H1 (cell line): ENCODE results near the gene GPC6. TPM values are rescaled to one million over a fixed set of nuclear protein-coding genes. Genes with fewer than 3 reads are reported as not detected.

Experiments used
- EP300 ChIP-seq, 2 experiments: IDR thresholded peaks; 1 replicate in 1 of 2; 2 replicates in 1 of 2; pipeline ENCODE4 v1.6.1; 2011 to 2012; ENCODE audit warnings: low read depth in 2 of 2, low read length in 2 of 2, mild to moderate bottlenecking in 2 of 2, borderline replicate concordance in 1 of 2, inconsistent platforms in 1 of 2, moderate library complexity in 1 of 2
- JUN ChIP-seq: IDR thresholded peaks from 2 replicates; pipeline ENCODE4 v1.6.1; 2011; ENCODE audit warnings: low read depth, mild to moderate bottlenecking, improper control_type of control experiment, low read length
- SIX5 ChIP-seq: IDR thresholded peaks from 2 replicates; pipeline ENCODE4 v1.6.1; 2011; ENCODE audit warnings: mild to moderate bottlenecking, low read depth, low read length
- SUZ12 ChIP-seq: fragments of 200-600 bp; sonication (generic); IDR thresholded peaks from 2 replicates; pipeline ENCODE4 v1.6.1; 2012; ENCODE audit warnings: mild to moderate bottlenecking, inconsistent platforms, low read length, moderate library complexity, mixed read lengths
- YY1 ChIP-seq: IDR thresholded peaks from 2 replicates; pipeline ENCODE4 v1.6.1; 2011; ENCODE audit warnings: low read depth, mild to moderate bottlenecking, low read length
- polyA plus RNA-seq, 7 experiments: library from polyadenylated mRNA; depleted of rRNA in 3 of 7; stranded (reverse) in 5 of 7; unstranded in 2 of 7; fragments of >200 nt in 5 of 7; fragments of 200-250 nt in 2 of 7; gene quantifications; 1 replicate in 5 of 7; 2 replicates in 1 of 7; 4 replicates in 1 of 7; pipeline versions ENCODE4 v1.2.1 to v1.2.3, GENCODE V29; 2011 to 2013; ENCODE audit warnings: missing spikeins in 2 of 7, mixed read lengths in 2 of 7
- total RNA-seq: library from RNA; stranded (reverse); fragmentation: NEBNext Ultra II Directional; extraction: Animal tissue kit (Norgen Biotek cat#: 25700); gene quantifications from 2 replicates; pipeline ENCODE4 v1.2.1, GENCODE V29; 2021
- TF ChIP-seq, protein P1 (sequence below): fragments of 300-600 bp; sonication (generic); IDR thresholded peaks from 2 replicates; pipeline ENCODE4 v1.7.1; 2012; ENCODE audit warnings: low read length, moderate library complexity, mild to moderate bottlenecking, inconsistent platforms; ENCODE audit not compliant: insufficient replicate concordance

The GPC6 gene
- total and polyA plus RNA-seq, 2 of the 8 experiments (the other 6 are each of a cell fraction or from before 2014, with no cell fraction given) = 5.4 to 12.0 TPM

DNA sequence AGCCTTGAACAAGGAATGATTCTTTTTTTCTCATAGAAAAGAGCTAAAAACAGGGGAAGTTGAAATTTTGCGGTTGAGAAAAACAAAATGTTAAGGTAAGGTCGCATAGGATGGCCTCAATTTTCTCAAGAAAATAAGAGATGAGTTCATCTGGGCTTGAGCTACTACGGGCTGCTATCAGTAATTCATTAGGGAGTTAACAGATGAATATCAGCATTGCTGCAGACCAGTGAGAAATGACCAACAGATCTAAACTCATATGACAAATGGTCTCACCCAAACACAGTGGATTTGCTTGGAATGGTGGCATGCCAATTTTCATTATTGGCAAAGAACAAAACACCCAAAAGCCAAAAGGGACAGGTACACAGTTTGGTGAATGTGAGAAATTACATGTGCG is 56.6 kb downstream of the GPC6 start (continued):
- TF ChIP-seq SUZ12 (no peak), EP300 (IDR thresholded peaks at IDR 0.05; ENCODE audit: borderline replicate concordance in 1 of 2, low read depth in 2 of 2, low read length in 2 of 2) (no peak), JUN (no peak), SIX5 (no peak), YY1 (no peak)
- TF ChIP-seq, protein P1, sequence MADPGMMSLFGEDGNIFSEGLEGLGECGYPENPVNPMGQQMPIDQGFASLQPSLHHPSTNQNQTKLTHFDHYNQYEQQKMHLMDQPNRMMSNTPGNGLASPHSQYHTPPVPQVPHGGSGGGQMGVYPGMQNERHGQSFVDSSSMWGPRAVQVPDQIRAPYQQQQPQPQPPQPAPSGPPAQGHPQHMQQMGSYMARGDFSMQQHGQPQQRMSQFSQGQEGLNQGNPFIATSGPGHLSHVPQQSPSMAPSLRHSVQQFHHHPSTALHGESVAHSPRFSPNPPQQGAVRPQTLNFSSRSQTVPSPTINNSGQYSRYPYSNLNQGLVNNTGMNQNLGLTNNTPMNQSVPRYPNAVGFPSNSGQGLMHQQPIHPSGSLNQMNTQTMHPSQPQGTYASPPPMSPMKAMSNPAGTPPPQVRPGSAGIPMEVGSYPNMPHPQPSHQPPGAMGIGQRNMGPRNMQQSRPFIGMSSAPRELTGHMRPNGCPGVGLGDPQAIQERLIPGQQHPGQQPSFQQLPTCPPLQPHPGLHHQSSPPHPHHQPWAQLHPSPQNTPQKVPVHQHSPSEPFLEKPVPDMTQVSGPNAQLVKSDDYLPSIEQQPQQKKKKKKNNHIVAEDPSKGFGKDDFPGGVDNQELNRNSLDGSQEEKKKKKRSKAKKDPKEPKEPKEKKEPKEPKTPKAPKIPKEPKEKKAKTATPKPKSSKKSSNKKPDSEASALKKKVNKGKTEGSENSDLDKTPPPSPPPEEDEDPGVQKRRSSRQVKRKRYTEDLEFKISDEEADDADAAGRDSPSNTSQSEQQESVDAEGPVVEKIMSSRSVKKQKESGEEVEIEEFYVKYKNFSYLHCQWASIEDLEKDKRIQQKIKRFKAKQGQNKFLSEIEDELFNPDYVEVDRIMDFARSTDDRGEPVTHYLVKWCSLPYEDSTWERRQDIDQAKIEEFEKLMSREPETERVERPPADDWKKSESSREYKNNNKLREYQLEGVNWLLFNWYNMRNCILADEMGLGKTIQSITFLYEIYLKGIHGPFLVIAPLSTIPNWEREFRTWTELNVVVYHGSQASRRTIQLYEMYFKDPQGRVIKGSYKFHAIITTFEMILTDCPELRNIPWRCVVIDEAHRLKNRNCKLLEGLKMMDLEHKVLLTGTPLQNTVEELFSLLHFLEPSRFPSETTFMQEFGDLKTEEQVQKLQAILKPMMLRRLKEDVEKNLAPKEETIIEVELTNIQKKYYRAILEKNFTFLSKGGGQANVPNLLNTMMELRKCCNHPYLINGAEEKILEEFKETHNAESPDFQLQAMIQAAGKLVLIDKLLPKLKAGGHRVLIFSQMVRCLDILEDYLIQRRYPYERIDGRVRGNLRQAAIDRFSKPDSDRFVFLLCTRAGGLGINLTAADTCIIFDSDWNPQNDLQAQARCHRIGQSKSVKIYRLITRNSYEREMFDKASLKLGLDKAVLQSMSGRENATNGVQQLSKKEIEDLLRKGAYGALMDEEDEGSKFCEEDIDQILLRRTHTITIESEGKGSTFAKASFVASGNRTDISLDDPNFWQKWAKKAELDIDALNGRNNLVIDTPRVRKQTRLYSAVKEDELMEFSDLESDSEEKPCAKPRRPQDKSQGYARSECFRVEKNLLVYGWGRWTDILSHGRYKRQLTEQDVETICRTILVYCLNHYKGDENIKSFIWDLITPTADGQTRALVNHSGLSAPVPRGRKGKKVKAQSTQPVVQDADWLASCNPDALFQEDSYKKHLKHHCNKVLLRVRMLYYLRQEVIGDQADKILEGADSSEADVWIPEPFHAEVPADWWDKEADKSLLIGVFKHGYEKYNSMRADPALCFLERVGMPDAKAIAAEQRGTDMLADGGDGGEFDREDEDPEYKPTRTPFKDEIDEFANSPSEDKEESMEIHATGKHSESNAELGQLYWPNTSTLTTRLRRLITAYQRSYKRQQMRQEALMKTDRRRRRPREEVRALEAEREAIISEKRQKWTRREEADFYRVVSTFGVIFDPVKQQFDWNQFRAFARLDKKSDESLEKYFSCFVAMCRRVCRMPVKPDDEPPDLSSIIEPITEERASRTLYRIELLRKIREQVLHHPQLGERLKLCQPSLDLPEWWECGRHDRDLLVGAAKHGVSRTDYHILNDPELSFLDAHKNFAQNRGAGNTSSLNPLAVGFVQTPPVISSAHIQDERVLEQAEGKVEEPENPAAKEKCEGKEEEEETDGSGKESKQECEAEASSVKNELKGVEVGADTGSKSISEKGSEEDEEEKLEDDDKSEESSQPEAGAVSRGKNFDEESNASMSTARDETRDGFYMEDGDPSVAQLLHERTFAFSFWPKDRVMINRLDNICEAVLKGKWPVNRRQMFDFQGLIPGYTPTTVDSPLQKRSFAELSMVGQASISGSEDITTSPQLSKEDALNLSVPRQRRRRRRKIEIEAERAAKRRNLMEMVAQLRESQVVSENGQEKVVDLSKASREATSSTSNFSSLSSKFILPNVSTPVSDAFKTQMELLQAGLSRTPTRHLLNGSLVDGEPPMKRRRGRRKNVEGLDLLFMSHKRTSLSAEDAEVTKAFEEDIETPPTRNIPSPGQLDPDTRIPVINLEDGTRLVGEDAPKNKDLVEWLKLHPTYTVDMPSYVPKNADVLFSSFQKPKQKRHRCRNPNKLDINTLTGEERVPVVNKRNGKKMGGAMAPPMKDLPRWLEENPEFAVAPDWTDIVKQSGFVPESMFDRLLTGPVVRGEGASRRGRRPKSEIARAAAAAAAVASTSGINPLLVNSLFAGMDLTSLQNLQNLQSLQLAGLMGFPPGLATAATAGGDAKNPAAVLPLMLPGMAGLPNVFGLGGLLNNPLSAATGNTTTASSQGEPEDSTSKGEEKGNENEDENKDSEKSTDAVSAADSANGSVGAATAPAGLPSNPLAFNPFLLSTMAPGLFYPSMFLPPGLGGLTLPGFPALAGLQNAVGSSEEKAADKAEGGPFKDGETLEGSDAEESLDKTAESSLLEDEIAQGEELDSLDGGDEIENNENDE = no peak
